Naive thymus-derived CD4-positive, alpha-beta T cell (primary cell): ENCODE results near the gene EPS8L2. TPM values are rescaled to one million over a fixed set of nuclear protein-coding genes. Genes with fewer than 3 reads are reported as not detected.

Source experiments
- ATAC-seq: fragments of 150-1000 bp; cut with Tn5 transposase; 2 replicates; pipeline ENCODE4 v1.10.0; 2021; ENCODE audit warnings: mild to moderate bottlenecking, moderate library complexity
- CTCF ChIA-PET: fragments of 350-600 bp; sonication (Branson Sonifier 250); formaldehyde crosslinking; loops from one replicate; lab custom pipeline; 2021; ENCODE audit warnings: antibody characterized with exemption; lab: Charles Lee
- POLR2A ChIA-PET: fragments of 350-600 bp; sonication (Branson Sonifier 250); formaldehyde crosslinking; loops from one replicate; lab custom pipeline; 2021; ENCODE audit warnings: antibody characterized with exemption, inconsistent platforms; lab: Charles Lee
- DNase-seq, 9 donors: peaks; one replicate each; pipeline versions ENCODE4 v3.0.0 to v3.0.0-alpha.2; 2020 to 2022; ENCODE audit warnings: mixed read lengths in 1 of 9
- H3K27ac ChIP-seq: one replicate; pipeline ENCODE4 v1.7.0; 2013; ENCODE audit warnings: mild to moderate bottlenecking, low read depth, low read length, moderate library complexity
- H3K27me3 ChIP-seq, 2 donors: one replicate each; pipeline ENCODE4 v1.7.0; 2013; ENCODE audit warnings: low read length in 2 of 2, mild to moderate bottlenecking in 2 of 2, moderate library complexity in 2 of 2; ENCODE audit not compliant: control insufficient read depth in 2 of 2, insufficient read depth in 2 of 2
- H3K36me3 ChIP-seq, 3 experiments: 1 replicate in 2 of 3; 2 replicates in 1 of 3; pipeline ENCODE4 v1.7.0; 2013; ENCODE audit warnings: low read length in 3 of 3, mild to moderate bottlenecking in 3 of 3, moderate library complexity in 1 of 3; ENCODE audit not compliant: insufficient read depth in 3 of 3, control insufficient read depth in 2 of 3
- H3K4me1 ChIP-seq, 2 donors: one replicate each; pipeline ENCODE4 v1.7.0; 2013; ENCODE audit warnings: low read length in 2 of 2, mild to moderate bottlenecking in 2 of 2, moderate library complexity in 1 of 2; ENCODE audit not compliant: control insufficient read depth in 2 of 2, insufficient read depth in 2 of 2
- H3K4me3 ChIP-seq: 2 replicates; pipeline ENCODE4 v1.7.0; 2013; ENCODE audit warnings: mild to moderate bottlenecking, low read length
- H3K9me3 ChIP-seq, 3 experiments: 1 replicate in 2 of 3; 2 replicates in 1 of 3; pipeline ENCODE4 v1.7.0; 2013; ENCODE audit warnings: low read length in 3 of 3; ENCODE audit not compliant: control insufficient read depth in 2 of 3
- H3K27ac Mint-ChIP-seq, 9 donors: one replicate each; pipeline ENCODE4 v1.8.0; 2020 to 2022; ENCODE audit warnings: mixed read lengths in 9 of 9, mild to moderate bottlenecking in 8 of 9, moderate library complexity in 5 of 9, inconsistent platforms in 2 of 9
- H3K27me3 Mint-ChIP-seq, 5 donors: one replicate each; pipeline ENCODE4 v1.8.0; 2021 to 2022; ENCODE audit warnings: mixed read lengths in 5 of 5, mild to moderate bottlenecking in 1 of 5
- H3K36me3 Mint-ChIP-seq, 5 donors: one replicate each; pipeline ENCODE4 v1.8.0; 2020 to 2022; ENCODE audit warnings: mixed read lengths in 5 of 5, mild to moderate bottlenecking in 3 of 5, inconsistent platforms in 1 of 5
- H3K4me1 Mint-ChIP-seq, 7 donors: one replicate each; pipeline ENCODE4 v1.8.0; 2020 to 2022; ENCODE audit warnings: mixed read lengths in 7 of 7, mild to moderate bottlenecking in 3 of 7, inconsistent platforms in 1 of 7
- H3K4me3 Mint-ChIP-seq, 10 donors: one replicate each; pipeline ENCODE4 v1.8.0; 2020 to 2022; ENCODE audit warnings: mild to moderate bottlenecking in 10 of 10, mixed read lengths in 10 of 10, moderate library complexity in 6 of 10, inconsistent platforms in 2 of 10
- H3K9me3 Mint-ChIP-seq, 11 donors: one replicate each; pipeline ENCODE4 v1.8.0; 2020 to 2022; ENCODE audit warnings: mixed read lengths in 11 of 11, mild to moderate bottlenecking in 4 of 11, inconsistent platforms in 1 of 11, moderate library complexity in 1 of 11
- intact Hi-C, 2 donors: fragments of 100-400 bp; cut with micrococcal nuclease; formaldehyde crosslinking; loops; one replicate each; pipeline ENCODE4 v1.15.1; 2023
- polyA plus RNA-seq, 2 donors: library from polyadenylated mRNA; unstranded; fragments of 300-500 nt; fragmentation: Illumina TruSeq; gene quantifications; one replicate each; pipeline ENCODE4 v1.2.3, GENCODE V29; 2021
- total RNA-seq, 6 experiments: library from RNA in 5 of 6; stranded (reverse) in 5 of 6; gene quantifications; 1 replicate in 5 of 6; 2 replicates in 1 of 6; pipeline ENCODE4 v1.2.3 and lab custom pipeline; 2021 to 2026

The EPS8L2 gene
- total and polyA plus RNA-seq, 7 experiments from 2014 or later: 4.5 to 16.6 (median 7.4) TPM

DNA sequence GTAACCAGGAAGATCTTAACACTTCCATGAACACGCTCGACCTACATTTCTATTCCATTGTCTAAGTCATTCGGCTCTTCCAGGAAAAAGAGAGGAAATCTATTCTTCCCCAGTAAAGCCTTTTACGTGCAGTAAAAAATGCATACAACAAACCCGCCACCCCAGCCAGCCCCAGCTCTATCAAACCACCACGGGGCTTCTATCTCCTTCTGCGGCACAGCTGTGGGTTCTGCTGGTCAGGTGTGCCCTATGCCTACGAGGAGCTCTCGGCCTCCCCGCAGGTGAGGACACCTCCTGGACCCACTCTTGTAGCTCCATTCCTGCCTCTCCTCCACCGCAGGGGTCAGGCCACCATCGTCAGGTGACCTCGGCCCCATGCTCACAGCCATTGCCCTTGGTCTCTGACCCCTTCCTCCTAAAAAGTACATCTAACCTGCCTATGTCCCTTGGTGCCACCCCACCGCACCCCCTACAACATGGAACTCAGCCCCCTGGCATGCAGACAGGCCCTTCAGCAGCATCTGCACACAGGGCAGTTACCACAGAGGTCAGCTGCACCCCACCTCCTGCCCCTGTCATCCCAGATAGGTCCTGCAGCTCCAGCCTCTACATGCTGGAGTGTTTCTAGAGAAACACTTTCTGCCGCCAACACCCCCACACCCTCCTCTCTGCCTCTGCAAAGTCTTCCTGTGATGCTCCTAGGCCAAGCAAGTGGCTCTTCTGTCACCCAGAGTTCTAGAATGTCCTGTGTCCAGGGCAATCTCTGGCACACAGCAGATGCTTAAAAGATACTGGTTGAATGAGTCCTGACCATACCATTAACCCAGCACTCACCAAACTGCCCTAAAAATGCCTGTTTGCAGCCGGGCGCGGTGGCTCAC, 14.1 kb upstream of the EPS8L2 start:
- DNase-seq (no peak), ATAC-seq (no peak)
- peak overlapping the region; percentile 11 for H3K4me3 ChIP-seq
- no peaks in the 10 kb centered on the region for H3K27me3 ChIP-seq
- H3K9me3 Mint-ChIP-seq: peaks cover 0 to 4% (median 0%) of the 10 kb centered on the region in 11 donors
- peak overlapping the region; percentile 60 to 90 (median 82) for H3K4me3 Mint-ChIP-seq
- H3K27ac Mint-ChIP-seq: peak overlapping the region; percentile 41 to 100 (median 98)
- H3K9me3 ChIP-seq: no peaks in the 10 kb centered on the region
- ChIA-PET CTCF (interaction anchor here (1.2 to 1.7 kb wide), 2 partner anchors 30 to 34 kb away, joined by 5 to 6 read pairs; no protein-coding TSS in a partner anchor), POLR2A (interaction anchor here (0.6 to 1.5 kb wide), 5 partner anchors 9 to 156 kb away, joined by 3 to 6 read pairs (median 4); partner anchors contain the start of gene HRAS)
- peak overlapping the region; percentile 81 for H3K27ac ChIP-seq
- no peaks in the 10 kb centered on the region for H3K27me3 Mint-ChIP-seq
- H3K4me1 Mint-ChIP-seq: peaks cover 30 to 53% (median 42%) of the 10 kb centered on the region in 7 donors
- H3K4me1 ChIP-seq: peaks cover 13 to 46% of the 10 kb centered on the region in 2 donors
- peaks cover 2 to 17% (median 4%) of the 10 kb centered on the region in 5 donors for H3K36me3 Mint-ChIP-seq
- intact Hi-C loops: loop anchor here in 1 of 2 donors (10.0 kb wide), 1 partner anchor 277 kb away; the partner anchor contains the start of gene SIGIRR
- peaks cover 0 to 24% (median 8%) of the 10 kb centered on the region in 3 experiments for H3K36me3 ChIP-seq

DNA sequence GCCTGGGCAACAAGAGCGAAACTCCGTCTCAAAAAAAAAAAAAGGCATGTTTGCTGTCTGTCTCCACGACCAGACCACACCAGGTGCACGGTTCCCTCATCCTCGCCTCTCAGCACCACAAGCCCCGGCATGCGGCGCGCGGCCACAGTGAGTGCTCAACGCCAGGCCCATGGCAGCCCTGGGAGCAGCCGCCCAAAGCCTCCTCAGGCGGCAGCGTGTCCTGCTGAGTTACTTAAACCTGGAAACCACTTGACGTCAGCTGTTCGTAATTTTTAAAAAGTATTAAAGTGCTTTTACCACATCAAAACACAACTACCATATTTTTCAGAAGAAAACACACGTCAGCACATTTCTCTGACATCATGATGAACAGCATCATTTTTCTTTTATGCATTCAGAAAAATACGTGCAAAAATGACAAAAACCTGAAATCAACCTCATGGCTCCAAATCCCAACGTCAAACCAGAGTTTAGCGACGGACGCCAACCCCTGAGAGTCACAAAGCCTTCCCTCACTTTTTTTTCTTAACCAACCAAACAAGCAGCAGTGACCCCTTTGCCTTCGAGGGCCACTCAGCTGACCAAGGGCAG, 13.1 kb upstream of the EPS8L2 start:
- peak; percentile 15 for ATAC-seq
- Histone ChIP-seq H3K4me1 (peaks cover 13 to 46% of the 10 kb centered on the region in 2 donors), H3K27ac (peak overlapping the region; percentile 85), H3K4me3 (no peak overlapping the region), H3K36me3 (peaks cover 0 to 14% (median 4%) of the 10 kb centered on the region in 3 experiments), H3K9me3 (no peaks in the 10 kb centered on the region), H3K27me3 (no peaks in the 10 kb centered on the region)
- H3K27me3 Mint-ChIP-seq: no peaks in the 10 kb centered on the region
- H3K36me3 Mint-ChIP-seq: peaks cover 0 to 11% (median 0%) of the 10 kb centered on the region in 5 donors
- DNase-seq: peak in 7 of 9 donors; percentile 80 to 98 (median 85)
- H3K27ac Mint-ChIP-seq: peak overlapping the region; percentile 78 to 100 (median 98)
- CTCF ChIA-PET: interaction anchor here (0.7 to 1.7 kb wide), 2 partner anchors 33 to 286 kb away, joined by 3 to 4 read pairs; no protein-coding TSS in a partner anchor
- POLR2A ChIA-PET: interaction anchor here (0.6 to 1.4 kb wide), 6 partner anchors 8 to 77 kb away, joined by 3 to 6 read pairs (median 4); partner anchors contain the start of gene IRF7
- H3K9me3 Mint-ChIP-seq: peaks cover 0 to 4% (median 0%) of the 10 kb centered on the region in 11 donors
- H3K4me1 Mint-ChIP-seq: peaks cover 36 to 63% (median 48%) of the 10 kb centered on the region in 7 donors
- H3K4me3 Mint-ChIP-seq: peak overlapping the region; percentile 76 to 91 (median 86)
- intact Hi-C loops: loop anchor here in 1 of 2 donors (10.0 kb wide), 1 partner anchor 278 kb away; the partner anchor contains the start of gene SIGIRR

DNA sequence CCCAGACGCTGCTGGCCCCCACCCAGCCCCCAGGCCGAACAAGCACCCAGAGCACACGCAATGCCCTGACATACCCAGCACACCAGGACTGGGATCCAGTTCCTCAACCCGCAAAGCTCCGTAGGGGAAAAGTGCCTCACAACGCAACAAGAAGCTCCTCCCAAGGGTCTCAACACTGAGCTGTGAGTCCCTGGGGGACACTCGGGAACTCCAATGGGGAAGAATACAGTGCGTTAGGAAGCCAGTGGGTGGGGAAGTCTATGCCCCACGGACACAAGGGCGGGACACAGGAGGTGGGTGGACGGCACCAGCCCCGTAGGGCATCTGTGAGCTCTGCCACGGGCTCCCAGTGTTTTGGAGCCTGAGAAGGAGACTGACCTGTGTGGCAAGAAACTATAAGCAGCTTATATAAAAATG, 12.6 kb upstream of the EPS8L2 start:
- Histone ChIP-seq H3K27me3 (no peaks in the 10 kb centered on the region), H3K4me3 (no peak overlapping the region), H3K36me3 (peaks cover 0 to 9% (median under 1%) of the 10 kb centered on the region in 3 experiments), H3K27ac (peak overlapping the region; percentile 85), H3K9me3 (no peaks in the 10 kb centered on the region), H3K4me1 (peaks cover 13 to 46% of the 10 kb centered on the region in 2 donors)
- peaks cover 0 to 9% (median 0%) of the 10 kb centered on the region in 5 donors for H3K36me3 Mint-ChIP-seq
- peaks cover 0 to 4% (median 0%) of the 10 kb centered on the region in 11 donors for H3K9me3 Mint-ChIP-seq
- ChIA-PET CTCF (interaction anchor here (0.7 to 1.7 kb wide), 2 partner anchors 32 to 287 kb away, joined by 3 to 4 read pairs; no protein-coding TSS in a partner anchor), POLR2A (interaction anchor here (0.6 to 1.4 kb wide), 7 partner anchors 11 to 246 kb away, joined by 3 to 5 read pairs (median 3); partner anchors contain the start of genes IRF7 and PHRF1)
- intact Hi-C loops: loop anchor here in 1 of 2 donors (10.0 kb wide), 1 partner anchor 279 kb away; the partner anchor contains the start of gene SIGIRR
- peak overlapping the region; percentile 76 to 91 (median 86) for H3K4me3 Mint-ChIP-seq
- no peak for ATAC-seq
- no peaks in the 10 kb centered on the region for H3K27me3 Mint-ChIP-seq
- H3K27ac Mint-ChIP-seq: peak overlapping the region; percentile 78 to 100 (median 98)
- no peak for DNase-seq
- H3K4me1 Mint-ChIP-seq: peaks cover 40 to 67% (median 53%) of the 10 kb centered on the region in 7 donors

DNA sequence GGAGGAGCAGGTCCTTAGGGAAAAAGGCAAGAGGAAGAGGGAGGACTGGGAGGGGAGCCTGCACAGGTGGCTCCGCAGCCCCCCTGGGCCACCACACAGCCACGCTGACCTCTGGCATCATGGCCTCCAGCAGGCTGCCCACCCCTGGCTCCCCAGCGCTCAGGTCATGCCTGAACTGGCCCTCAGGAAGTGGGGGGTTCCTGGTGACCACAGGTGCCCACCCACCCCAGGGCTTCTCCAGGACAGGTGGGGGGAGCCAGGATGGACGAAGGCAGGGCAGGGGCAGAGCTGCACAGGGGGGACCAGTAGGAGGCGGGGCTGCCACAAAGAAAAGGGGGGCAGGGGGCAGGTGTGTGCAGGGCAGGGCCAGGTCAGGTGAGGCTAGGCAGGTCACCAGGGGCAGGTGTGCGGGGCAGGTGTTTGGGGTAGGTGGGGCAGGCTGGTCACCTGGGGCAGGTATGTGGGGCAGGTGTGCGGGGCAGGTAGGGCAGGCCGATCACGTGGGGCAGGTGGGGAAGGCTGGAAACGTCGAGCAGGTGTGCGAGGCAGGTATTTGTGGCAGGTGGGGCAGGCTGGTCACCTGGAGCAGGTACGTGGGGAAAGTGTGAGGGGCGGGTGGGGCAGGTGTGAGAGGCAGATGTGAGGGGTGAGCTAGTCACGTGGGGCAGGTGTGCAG, 12.0 kb upstream of the EPS8L2 start:
- Histone ChIP-seq H3K36me3 (peaks cover 0 to 4% (median 0%) of the 10 kb centered on the region in 3 experiments), H3K27me3 (no peaks in the 10 kb centered on the region), H3K4me3 (no peak overlapping the region), H3K27ac (peak overlapping the region; percentile 85), H3K4me1 (peaks cover 13 to 46% of the 10 kb centered on the region in 2 donors), H3K9me3 (no peaks in the 10 kb centered on the region)
- Mint-ChIP-seq H3K36me3 (peaks cover 0 to 9% (median 0%) of the 10 kb centered on the region in 5 donors), H3K4me1 (peaks cover 40 to 67% (median 57%) of the 10 kb centered on the region in 7 donors), H3K9me3 (peaks cover 0 to 4% (median 0%) of the 10 kb centered on the region in 11 donors), H3K27me3 (no peaks in the 10 kb centered on the region), H3K27ac (peak overlapping the region; percentile 78 to 100 (median 98)), H3K4me3 (peak overlapping the region; percentile 76 to 91 (median 86))
- no peak for ATAC-seq
- peak in 1 of 9 donors; percentile 43 for DNase-seq
- intact Hi-C loops: loop anchor here (2.0 to 10.0 kb wide), 2 partner anchors 111 to 279 kb away; partner anchors contain the start of genes PIDD1 (in 1 of the 2) and SIGIRR (in 1 of the 2)
- POLR2A ChIA-PET: interaction anchor here (0.6 to 2.4 kb wide), 10 partner anchors 11 to 246 kb away, joined by 3 to 14 read pairs (median 4); partner anchors contain the start of genes EPS8L2, IRF7, PHRF1 and PNPLA2
- CTCF ChIA-PET: interaction anchor here (0.6 to 1.7 kb wide), 2 partner anchors 12 to 32 kb away, joined by 3 to 4 read pairs; partner anchors contain the start of gene EPS8L2

DNA sequence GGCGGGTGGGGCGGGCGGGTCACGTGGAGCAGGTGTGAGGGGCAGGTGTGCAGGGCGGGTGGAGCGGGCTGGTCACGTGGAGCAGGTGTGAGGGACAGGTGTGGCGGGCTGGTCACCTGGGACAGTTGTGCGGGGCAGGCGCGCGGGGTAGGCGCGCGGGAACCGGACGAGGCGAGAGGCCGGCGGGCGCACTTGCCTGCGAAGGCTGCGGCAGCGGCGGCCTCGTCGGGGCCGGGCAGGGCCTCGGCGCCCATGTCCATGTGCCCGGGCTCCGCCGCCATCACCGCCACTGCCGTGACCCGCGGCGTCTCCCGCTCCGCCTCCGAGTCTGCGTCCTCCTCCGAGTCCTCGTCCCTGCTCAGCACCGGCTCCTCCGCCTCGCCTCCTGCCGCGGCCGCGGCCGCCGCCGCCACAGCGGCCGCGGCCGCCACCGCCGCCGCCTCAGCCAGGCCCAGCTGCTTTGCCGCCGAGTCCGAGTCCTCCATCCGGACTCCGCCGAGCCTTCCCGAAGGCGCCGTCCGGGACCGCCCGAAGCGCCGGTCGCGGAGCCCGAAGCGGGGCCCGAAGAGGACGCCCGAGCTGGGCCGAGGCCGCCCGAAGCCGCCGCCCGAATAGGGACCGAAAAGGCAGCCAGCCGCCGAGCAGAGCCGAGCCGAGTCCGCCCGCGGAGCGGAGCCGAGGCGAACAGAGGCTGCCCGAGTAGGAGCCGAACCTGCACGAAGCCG, 11.3 kb upstream of the EPS8L2 start, which contains the start of gene DEAF1:
DEAF1 (minus strand) TSS at position 660 of the 725 bp plus-strand sequence; CDS start at position 485, 175 bp downstream.
- ChIA-PET POLR2A (interaction anchor here (1.0 to 2.4 kb wide), 12 partner anchors 10 to 159 kb away, joined by 3 to 14 read pairs (median 8); partner anchors contain the start of genes EPS8L2, HRAS, PHRF1 and PNPLA2), CTCF (interaction anchor here (0.6 to 2.8 kb wide), 4 partner anchors 11 to 50 kb away, joined by 3 to 16 read pairs (median 4); partner anchors contain the start of gene EPS8L2)
- DNase-seq (peak; percentile 96 to 100 (median 99)), ATAC-seq (peak; percentile 86)
- H3K36me3 Mint-ChIP-seq: peaks cover 0 to 9% (median 0%) of the 10 kb centered on the region in 5 donors
- Histone ChIP-seq H3K4me3 (peak within 1 kb of the TSS; percentile 97), H3K36me3 (peaks cover 0 to 4% (median 0%) of the 10 kb centered on the region in 3 experiments), H3K4me1 (peaks cover 13 to 46% of the 10 kb centered on the region in 2 donors), H3K9me3 (no peaks in the 10 kb centered on the region), H3K27ac (peak within 1 kb of the TSS; percentile 100), H3K27me3 (no peaks in the 10 kb centered on the region)
- H3K27ac Mint-ChIP-seq: peak within 1 kb of the TSS; percentile 88 to 100 (median 96)
- H3K27me3 Mint-ChIP-seq: no peaks in the 10 kb centered on the region
- peak within 1 kb of the TSS; percentile 84 to 92 (median 89) for H3K4me3 Mint-ChIP-seq
- H3K4me1 Mint-ChIP-seq: peaks cover 40 to 62% (median 57%) of the 10 kb centered on the region in 7 donors
- H3K9me3 Mint-ChIP-seq: peaks cover 0 to 4% (median 0%) of the 10 kb centered on the region in 11 donors
- intact Hi-C loops: loop anchor here (1.0 to 10.0 kb wide), 14 partner anchors 29 to 425 kb away; partner anchors contain the start of genes IRF7 (in 2 of the 2), LRRC56 (in 2 of the 2), PHRF1 (in 2 of the 2) and RNH1 (in 2 of the 2)
